Measurements from ENCODE around the gene ASAP2.

Gene ASAP2

DNA sequence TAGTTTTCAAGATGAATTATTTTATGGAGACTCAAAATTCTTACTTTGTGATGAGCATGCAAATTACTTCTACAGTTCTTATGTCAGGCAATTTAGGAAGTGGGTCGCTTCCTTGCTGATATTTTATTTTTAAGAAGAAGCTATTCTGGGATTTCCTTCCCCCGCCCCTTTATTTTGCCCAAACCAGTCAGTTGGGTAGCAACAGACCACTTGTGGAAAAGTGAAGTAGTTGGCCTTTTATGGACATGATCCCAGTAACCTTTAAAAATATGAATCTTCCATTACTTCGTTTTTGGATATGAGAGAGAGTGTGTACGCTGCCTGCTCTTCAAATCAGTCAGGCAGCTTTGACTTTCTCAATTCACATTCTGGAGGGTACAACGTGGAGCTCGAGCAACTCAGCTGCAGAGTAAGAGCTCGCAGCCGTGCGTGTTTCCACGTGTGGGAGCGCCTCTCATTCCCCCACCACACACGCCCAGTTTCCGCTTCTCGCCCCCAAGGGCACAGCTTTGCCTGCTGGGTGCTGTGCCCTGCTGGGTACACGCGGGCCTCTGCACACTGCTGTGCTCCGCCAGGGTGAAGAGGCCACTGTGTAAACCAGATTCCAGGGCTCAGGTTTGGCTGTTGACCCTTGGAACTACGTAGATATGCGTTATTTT is 124.1 kb downstream of the ASAP2 start:
- DNase-seq = no peak

DNA sequence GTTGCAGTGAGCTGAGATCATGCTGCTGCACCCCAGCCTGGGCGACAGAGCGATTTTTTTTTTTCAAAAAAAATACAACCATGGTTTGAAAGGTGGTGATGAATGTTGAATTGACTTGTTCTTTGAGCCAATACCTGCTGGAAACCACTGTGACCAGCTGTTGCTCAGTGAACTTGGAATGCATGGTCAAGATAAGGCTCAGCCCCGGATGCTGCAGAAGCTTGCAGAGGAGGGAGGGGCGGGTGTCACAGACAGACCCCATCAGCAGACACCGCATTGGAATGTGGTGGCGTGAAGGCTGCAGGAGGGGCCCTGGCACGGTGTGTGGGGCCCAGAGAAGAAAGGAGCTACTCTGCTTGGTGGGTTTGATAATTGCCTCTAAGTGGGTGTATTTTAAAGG is 125.1 kb downstream of the ASAP2 start:
- DNase-seq = no peak

- DNase-seq = no peak
These were observed 125.7 kb downstream of the ASAP2 start for GRCh38 chr2:9332136-9332852.

- DNase-seq = no peak
These were observed 126.2 kb downstream of the ASAP2 start for GRCh38 chr2:9332853-9333245.

GRCh38 chr2:9333591-9334171 is 127.1 kb downstream of the ASAP2 start:
- DNase-seq = peak; percentile 49 to 69

GRCh38 chr2:9334761-9335160 is 128.1 kb downstream of the ASAP2 start:
- DNase-seq = no peak

- DNase-seq = no peak
These were observed 128.8 kb downstream of the ASAP2 start for GRCh38 chr2:9335322-9335832.

- DNase-seq = peak; percentile 76 to 87
These were observed 129.6 kb downstream of the ASAP2 start for GRCh38 chr2:9336241-9336575.

DNA sequence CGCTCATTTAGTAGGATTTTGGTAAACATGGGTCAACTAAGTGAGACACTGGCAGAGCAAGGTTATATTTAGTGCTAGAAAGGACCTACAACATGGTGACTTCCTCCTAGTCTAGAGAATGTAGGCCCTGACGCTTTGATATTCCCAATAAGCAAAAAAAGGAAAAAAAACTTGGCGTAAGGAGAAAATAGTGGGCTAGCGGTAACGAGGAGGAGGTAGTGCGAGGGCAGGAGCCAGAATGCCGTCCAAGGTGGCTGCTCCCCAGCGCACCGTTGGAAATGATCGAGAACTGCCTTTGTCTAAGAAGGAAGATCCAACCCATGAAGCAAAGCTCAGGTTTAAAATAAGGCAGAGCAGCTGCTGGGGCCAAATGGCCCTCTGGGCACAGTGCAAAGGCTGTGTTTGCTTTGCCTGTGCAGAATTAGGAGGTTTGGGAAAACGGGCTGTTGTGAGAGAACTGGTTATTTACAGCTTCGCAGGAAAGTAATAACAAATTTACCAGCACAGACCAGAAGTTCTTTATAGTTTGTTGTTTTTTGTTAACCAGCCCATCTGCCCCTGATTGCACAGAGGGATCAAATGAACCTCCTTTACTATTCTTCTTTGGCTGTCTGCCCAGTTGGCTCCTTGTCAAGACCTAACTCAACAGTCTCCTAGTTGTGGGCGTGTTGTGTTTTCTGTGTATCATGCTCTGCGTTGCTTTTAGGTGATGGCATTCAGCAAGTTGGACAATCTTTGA is 130.1 kb downstream of the ASAP2 start:
- DNase-seq = peak; percentile 96 to 99

DNA sequence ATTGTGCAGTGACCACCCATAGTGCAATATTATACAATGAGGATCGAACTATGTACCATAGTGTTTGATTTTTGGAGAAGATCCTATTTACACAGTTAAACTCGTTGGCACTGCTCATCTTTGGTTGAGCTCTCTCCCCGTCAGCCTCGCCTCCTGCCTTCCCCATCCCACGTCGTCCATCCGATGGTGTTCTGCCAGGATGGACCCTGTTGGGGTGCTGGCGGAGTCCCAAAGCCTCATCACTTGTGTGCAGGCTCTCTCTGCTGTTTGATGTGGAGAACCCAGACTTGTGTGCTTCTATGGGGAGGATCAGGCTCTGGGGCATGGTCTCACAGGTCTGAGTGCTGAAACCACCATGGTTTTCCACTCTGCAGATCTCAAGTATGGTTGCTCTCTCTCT is 131.3 kb downstream of the ASAP2 start:
- no peak for DNase-seq

DNA sequence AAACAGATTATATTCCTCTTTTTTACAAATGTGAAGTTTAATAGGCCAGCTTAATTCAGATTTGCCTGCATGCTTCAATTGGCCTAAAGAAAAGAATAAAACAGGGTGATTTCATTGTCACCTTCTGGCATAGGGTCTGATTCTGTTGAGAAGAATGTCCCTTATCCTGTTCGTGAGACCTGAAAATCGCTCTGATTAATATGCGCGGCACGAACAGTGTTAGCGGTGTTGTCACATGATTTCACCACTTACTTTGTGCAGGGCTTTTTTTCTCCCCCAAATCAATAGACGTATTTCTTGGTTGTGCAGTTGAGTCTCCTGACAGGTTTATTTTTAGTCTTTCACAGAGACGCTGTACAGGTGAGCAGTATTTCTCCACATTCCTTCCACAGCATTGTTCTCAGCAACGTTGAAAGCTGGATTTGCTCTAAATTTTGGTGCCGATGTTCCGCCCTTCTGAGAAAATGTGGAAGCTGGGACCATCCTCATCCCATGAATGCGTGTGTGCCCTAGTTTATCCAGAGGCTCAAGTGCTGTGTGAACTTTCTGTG is 134.8 kb downstream of the ASAP2 start:
- no peak for DNase-seq

DNA sequence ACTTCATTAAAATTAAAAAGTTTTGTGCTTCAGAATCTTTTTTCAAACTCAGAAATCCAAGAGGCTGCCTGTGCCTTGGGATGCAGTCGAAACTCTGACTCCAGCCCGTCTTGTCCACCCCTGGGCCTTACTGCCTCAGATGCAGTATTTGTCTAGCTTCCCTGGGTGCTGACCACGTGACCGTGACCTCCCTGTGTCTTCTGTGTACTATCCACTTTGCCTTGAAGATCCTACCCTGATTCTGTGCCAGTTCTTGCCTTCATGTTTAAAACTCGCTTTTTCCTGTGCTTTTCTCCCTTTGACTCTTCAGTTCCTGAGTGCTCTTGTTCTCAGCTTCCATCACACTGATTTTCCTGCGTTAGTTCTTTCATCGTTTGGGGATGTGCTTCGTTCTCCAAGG is 136.0 kb downstream of the ASAP2 start:
- DNase-seq = no peak

- no peak for DNase-seq
These were observed 136.9 kb downstream of the ASAP2 start for GRCh38 chr2:9343524-9343923.

DNA sequence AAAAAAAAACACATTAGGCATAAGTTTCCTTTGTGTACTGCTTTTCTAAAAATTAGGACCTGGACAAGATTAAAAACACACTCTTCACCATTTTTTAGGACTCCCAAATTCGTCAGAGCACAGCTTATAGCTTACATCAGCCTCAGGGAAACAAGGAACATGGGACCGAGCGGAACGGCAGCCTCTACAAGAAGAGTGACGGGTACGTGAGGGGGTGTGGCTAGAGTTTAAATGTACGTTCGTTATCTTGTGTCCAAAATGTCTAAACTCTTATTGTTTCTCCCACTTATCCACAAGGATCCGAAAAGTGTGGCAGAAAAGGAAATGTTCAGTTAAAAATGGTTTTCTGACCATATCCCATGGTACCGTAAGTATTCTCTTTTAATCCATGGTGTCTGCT is 137.8 kb downstream of the ASAP2 start:
- DNase-seq = no peak

- no peak for DNase-seq
These were observed 138.7 kb downstream of the ASAP2 start for GRCh38 chr2:9345343-9345742.

- no peak for DNase-seq
These were observed 139.4 kb downstream of the ASAP2 start for GRCh38 chr2:9345997-9346396.

GRCh38 chr2:9346885-9347284 is 140.3 kb downstream of the ASAP2 start:
- DNase-seq = no peak

DNA sequence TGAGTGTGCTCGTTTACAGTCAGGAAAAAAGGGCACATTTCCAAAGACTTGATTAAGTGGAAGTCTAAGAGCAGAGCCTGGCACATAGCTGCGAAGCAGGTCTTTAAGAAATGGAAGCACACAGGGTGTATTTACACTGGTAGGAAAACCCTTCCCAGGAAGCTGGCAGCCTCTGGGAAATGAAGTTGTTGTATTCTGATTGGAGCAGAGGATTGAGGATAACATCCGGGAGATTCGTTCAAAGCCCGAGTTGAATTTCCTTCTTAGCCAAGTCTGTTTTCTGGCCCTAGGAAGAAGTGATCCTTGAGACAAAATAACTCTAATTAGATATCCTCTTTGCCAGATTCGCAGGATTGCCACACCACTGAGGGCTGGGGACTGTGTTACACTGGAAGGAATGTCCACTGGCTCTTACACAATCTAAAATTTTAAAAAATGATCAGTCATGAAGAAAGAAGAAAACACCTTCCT is 140.8 kb downstream of the ASAP2 start:
- no peak for DNase-seq

- no peak for DNase-seq
These were observed 147.7 kb downstream of the ASAP2 start for GRCh38 chr2:9354318-9354717.

- DNase-seq = no peak
These were observed 148.7 kb downstream of the ASAP2 start for GRCh38 chr2:9355270-9355669.

GRCh38 chr2:9355716-9356115 is 149.1 kb downstream of the ASAP2 start:
- DNase-seq = no peak

DNA sequence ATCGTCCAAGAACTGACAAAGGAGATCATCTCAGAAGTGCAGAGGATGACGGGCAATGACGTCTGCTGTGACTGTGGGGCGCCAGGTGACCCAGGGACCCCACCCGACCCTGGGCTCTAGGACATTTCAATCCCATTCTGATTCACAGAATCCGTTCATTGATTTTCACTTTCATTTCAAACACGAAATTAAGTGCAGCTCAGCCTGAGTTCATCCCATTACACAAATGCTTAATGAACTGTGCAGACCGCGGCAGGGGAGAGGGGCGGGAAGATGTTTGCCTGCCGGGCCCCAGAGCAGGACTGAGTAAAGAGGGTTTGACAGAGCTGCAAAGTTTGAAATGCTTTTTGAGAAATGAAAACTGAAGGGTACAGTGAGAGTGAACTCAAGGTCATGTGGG is 149.6 kb downstream of the ASAP2 start:
- no peak for DNase-seq

DNA sequence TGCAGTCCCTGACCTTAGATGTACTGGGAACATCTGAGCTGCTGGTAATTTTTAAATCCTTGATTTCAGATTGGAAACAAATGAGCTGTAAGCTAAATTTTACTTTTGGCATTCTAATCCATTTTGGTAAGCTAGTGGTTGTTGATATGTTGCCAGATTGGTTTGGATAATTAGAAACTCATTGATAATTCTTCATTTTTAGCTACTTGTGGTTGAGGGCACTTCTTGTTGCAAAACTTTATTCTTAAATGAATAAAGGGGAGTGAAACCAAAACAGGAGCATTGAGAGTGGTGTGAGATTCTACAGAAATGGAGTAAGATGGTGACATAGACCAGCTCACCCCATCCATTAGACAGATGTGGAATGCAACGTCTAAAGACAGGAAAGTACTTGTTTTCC is 152.2 kb downstream of the ASAP2 start:
- DNase-seq = no peak

Measured in NCI-H2081 (cell line).